CD14-positive monocyte (primary cell): Measurements from ENCODE around the gene RNU2-63P. TPM values are rescaled to one million over a fixed set of nuclear protein-coding genes. Genes with fewer than 3 reads are reported as not detected.
"Not testable (repeated sequence)": the region's sequence is repeated elsewhere in the genome, so short reads cannot be mapped to it uniquely, and the experiment has no call there.

Experiments
- DNase-seq, 3 donors: peaks; one replicate each; pipeline ENCODE4 v3.0.0-alpha.2; 2011 to 2022
- H2AFZ ChIP-seq: 2 replicates; pipeline ENCODE4 v1.6.0; 2012; ENCODE audit warnings: mild to moderate bottlenecking, low read depth, low read length, inconsistent platforms; ENCODE audit not compliant: insufficient read depth, poor library complexity, severe bottlenecking
- H3K27ac ChIP-seq, 2 donors: 1 replicate in 1 of 2; 2 replicates in 1 of 2; pipeline ENCODE4 v1.5.1; 2012 to 2013; ENCODE audit warnings: low read length in 2 of 2, control low read depth in 1 of 2, inconsistent platforms in 1 of 2, low read depth in 1 of 2, mild to moderate bottlenecking in 1 of 2
- H3K27me3 ChIP-seq, 2 donors: one replicate each; pipeline versions ENCODE4 v1.6.0 to v1.6.1; 2011 to 2013; ENCODE audit warnings: low read length in 2 of 2; ENCODE audit not compliant: control insufficient read depth in 2 of 2, insufficient read depth in 2 of 2
- H3K36me3 ChIP-seq, 2 donors: replicated peaks in 1 of 2; 1 replicate in 1 of 2; 2 replicates in 1 of 2; pipeline versions ENCODE4 v1.5.1 to v1.6.1; 2012 to 2013; ENCODE audit warnings: low read length in 2 of 2, control low read depth in 1 of 2, inconsistent platforms in 1 of 2, mild to moderate bottlenecking in 1 of 2; ENCODE audit not compliant: insufficient read depth in 2 of 2, control insufficient read depth in 1 of 2
- H3K4me1 ChIP-seq, 2 donors: 1 replicate in 1 of 2; 2 replicates in 1 of 2; pipeline versions ENCODE4 v1.5.1 to v1.6.1; 2012 to 2013; ENCODE audit warnings: low read length in 2 of 2, control low read depth in 1 of 2, inconsistent platforms in 1 of 2, mild to moderate bottlenecking in 1 of 2, moderate library complexity in 1 of 2; ENCODE audit not compliant: insufficient read depth in 2 of 2, control insufficient read depth in 1 of 2
- H3K4me2 ChIP-seq: replicated peaks from 2 replicates; pipeline ENCODE3; 2012; ENCODE audit warnings: low read length, moderate library complexity, mild to moderate bottlenecking; ENCODE audit not compliant: poor library complexity, severe bottlenecking; ENCODE audit errors: extremely low read depth
- H3K4me3 ChIP-seq, 3 experiments: fragments of 200-600 bp in 1 of 3; sonication (generic) in 1 of 3; replicated peaks in 1 of 3; 1 replicate in 2 of 3; 2 replicates in 1 of 3; pipeline ENCODE4 v1.5.1; 2011 to 2013; ENCODE audit warnings: low read length in 3 of 3, mild to moderate bottlenecking in 3 of 3, control low read depth in 2 of 3, low read depth in 2 of 3, inconsistent platforms in 1 of 3, moderate library complexity in 1 of 3
- H3K79me2 ChIP-seq: 2 replicates; pipeline ENCODE4 v1.6.0; 2012; ENCODE audit warnings: mild to moderate bottlenecking, control low read depth, inconsistent platforms, low read length, moderate library complexity; ENCODE audit not compliant: insufficient read depth
- H3K9ac ChIP-seq: 2 replicates; pipeline ENCODE4 v1.6.0; 2017; ENCODE audit warnings: low read length, mild to moderate bottlenecking; ENCODE audit not compliant: insufficient read depth, poor library complexity, severe bottlenecking
- H3K9me3 ChIP-seq, 2 donors: replicated peaks in 1 of 2; 1 replicate in 1 of 2; 2 replicates in 1 of 2; pipeline versions ENCODE4 v1.5.1 to v1.6.1; 2012 to 2013; ENCODE audit warnings: low read length in 2 of 2, control low read depth in 1 of 2; ENCODE audit not compliant: control insufficient read depth in 1 of 2, insufficient read depth in 1 of 2
- H4K20me1 ChIP-seq: 2 replicates; pipeline ENCODE4 v1.6.0; 2012; ENCODE audit warnings: mild to moderate bottlenecking, low read length, control low read depth, moderate library complexity; ENCODE audit not compliant: insufficient read depth
- H3K27ac Mint-ChIP-seq, 7 donors: one replicate each; pipeline ENCODE4 v1.8.0; 2020; ENCODE audit warnings: mild to moderate bottlenecking in 7 of 7, mixed read lengths in 7 of 7, moderate library complexity in 6 of 7, inconsistent platforms in 2 of 7
- H3K27me3 Mint-ChIP-seq, 3 donors: one replicate each; pipeline ENCODE4 v1.8.0; 2021 to 2022; ENCODE audit warnings: low read depth in 3 of 3, mild to moderate bottlenecking in 3 of 3, mixed read lengths in 3 of 3, moderate library complexity in 3 of 3, inconsistent platforms in 1 of 3
- H3K36me3 Mint-ChIP-seq, 2 donors: one replicate each; pipeline ENCODE4 v1.8.0; 2020; ENCODE audit warnings: mixed read lengths in 2 of 2, inconsistent platforms in 1 of 2, mild to moderate bottlenecking in 1 of 2
- H3K4me1 Mint-ChIP-seq: one replicate; pipeline ENCODE4 v1.8.0; 2020; ENCODE audit warnings: mild to moderate bottlenecking, mixed read lengths
- H3K4me3 Mint-ChIP-seq, 2 donors: one replicate each; pipeline ENCODE4 v1.8.0; 2020; ENCODE audit warnings: mild to moderate bottlenecking in 2 of 2, mixed read lengths in 2 of 2, moderate library complexity in 1 of 2
- H3K9me3 Mint-ChIP-seq, 7 donors: one replicate each; pipeline ENCODE4 v1.8.0; 2020 to 2022; ENCODE audit warnings: mixed read lengths in 7 of 7, mild to moderate bottlenecking in 6 of 7, moderate library complexity in 6 of 7, inconsistent platforms in 2 of 7
- WGBS: methylation state at CpG from one replicate; pipeline ENCODE4 v1.1.5; 2013; ENCODE audit warnings: missing lambda C conversion rate; ENCODE audit not compliant: insufficient coverage; 5-methylcytosine and 5-hydroxymethylcytosine counted together
- intact Hi-C, 2 donors: fragments of 100-400 bp; cut with micrococcal nuclease; formaldehyde crosslinking; loops; one replicate each; pipeline versions ENCODE4 v1.15.0 to v1.15.1; 2023
- polyA plus RNA-seq, 3 donors: library from polyadenylated mRNA; depleted of rRNA in 1 of 3; unstranded in 2 of 3; stranded (reverse) in 1 of 3; fragments of 300-500 nt in 2 of 3; fragments of >200 nt in 1 of 3; fragmentation: Illumina TruSeq in 2 of 3; gene quantifications; 1 replicate in 2 of 3; 2 replicates in 1 of 3; pipeline ENCODE4 v1.2.3, GENCODE V29; 2012 to 2021
- TF ChIP-seq, protein P1 (sequence below): fragments of 200-600 bp; IDR thresholded peaks from one replicate; pipeline ENCODE4 v1.8.0; 2022; ENCODE audit warnings: antibody characterized with exemption, mild to moderate bottlenecking

The RNU2-63P gene
- polyA plus RNA-seq, 3 donors = 7.5 to 8.0 TPM; not detected in 1

DNA sequence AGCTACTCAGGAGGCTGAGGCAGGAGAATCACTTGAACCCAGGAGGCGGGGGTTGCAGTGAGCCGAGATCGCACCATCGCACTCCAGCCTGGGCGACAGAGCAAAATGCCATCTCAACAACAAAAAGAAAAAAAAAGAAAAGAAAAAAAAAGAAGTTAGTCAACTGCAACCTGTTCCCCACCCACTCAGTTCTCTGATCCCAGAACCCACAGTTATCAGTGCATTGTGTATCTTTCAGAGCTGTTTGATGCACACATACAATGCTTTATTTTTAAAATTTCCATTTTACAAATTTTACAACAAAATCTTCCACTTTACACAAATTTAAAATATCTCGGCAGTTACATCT lies 14.0 kb downstream of the RNU2-63P start:
- peaks cover 9% of the 10 kb centered on the region for H3K4me1 Mint-ChIP-seq
- H3K4me1 ChIP-seq = peaks cover 3 to 13% of the 10 kb centered on the region in 2 donors
- no peaks in the 10 kb centered on the region for H3K36me3 ChIP-seq
- intact Hi-C loops = no loop called here
- no peaks in the 10 kb centered on the region for H4K20me1 ChIP-seq
- H3K9ac ChIP-seq = no peak overlapping the region
- peaks cover 6 to 13% (median 8%) of the 10 kb centered on the region in 3 donors for H3K27me3 Mint-ChIP-seq
- no peak overlapping the region for H3K27ac Mint-ChIP-seq
- no peak for DNase-seq
- WGBS = no CpG with 5 or more reads among the region's 6 CpGs
- TF ChIP-seq, protein P1, sequence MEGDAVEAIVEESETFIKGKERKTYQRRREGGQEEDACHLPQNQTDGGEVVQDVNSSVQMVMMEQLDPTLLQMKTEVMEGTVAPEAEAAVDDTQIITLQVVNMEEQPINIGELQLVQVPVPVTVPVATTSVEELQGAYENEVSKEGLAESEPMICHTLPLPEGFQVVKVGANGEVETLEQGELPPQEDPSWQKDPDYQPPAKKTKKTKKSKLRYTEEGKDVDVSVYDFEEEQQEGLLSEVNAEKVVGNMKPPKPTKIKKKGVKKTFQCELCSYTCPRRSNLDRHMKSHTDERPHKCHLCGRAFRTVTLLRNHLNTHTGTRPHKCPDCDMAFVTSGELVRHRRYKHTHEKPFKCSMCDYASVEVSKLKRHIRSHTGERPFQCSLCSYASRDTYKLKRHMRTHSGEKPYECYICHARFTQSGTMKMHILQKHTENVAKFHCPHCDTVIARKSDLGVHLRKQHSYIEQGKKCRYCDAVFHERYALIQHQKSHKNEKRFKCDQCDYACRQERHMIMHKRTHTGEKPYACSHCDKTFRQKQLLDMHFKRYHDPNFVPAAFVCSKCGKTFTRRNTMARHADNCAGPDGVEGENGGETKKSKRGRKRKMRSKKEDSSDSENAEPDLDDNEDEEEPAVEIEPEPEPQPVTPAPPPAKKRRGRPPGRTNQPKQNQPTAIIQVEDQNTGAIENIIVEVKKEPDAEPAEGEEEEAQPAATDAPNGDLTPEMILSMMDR = no peak
- no peak overlapping the region for H3K4me2 ChIP-seq
- peaks cover 0 to 2% (median 0%) of the 10 kb centered on the region in 7 donors for H3K9me3 Mint-ChIP-seq
- H3K79me2 ChIP-seq = no peaks in the 10 kb centered on the region
- peaks cover 0 to 8% of the 10 kb centered on the region in 2 donors for H3K27me3 ChIP-seq
- no peak overlapping the region for H3K27ac ChIP-seq
- H3K9me3 ChIP-seq = no peaks in the 10 kb centered on the region
- no peak overlapping the region for H3K4me3 Mint-ChIP-seq
- H3K4me3 ChIP-seq = no peak overlapping the region
- no peaks in the 10 kb centered on the region for H3K36me3 Mint-ChIP-seq
- no peak overlapping the region for H2AFZ ChIP-seq

DNA sequence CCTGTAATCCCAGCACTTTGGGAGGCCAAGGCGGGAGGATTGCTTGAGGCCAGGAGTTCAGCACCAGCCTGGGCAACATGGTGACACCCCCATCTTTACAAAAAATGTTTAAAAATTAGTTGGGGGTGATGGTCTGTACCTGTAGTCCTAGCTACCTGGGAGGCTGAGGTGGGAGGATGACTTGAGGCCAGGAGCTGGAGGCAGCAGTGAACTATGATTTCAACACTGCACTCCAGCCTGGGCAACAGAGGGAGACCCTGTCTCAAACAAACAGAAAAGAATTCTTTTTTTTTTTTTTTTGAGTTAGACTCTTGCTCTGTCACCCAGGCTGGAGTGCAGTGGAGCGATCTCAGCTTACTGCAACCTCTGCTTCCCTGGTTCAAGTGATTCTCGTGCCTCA lies 15.9 kb downstream of the RNU2-63P start:
- DNase-seq, H3K4me3 ChIP-seq, H3K79me2 ChIP-seq, H3K9ac ChIP-seq, H3K27ac ChIP-seq, H3K9me3 ChIP-seq, intact Hi-C loops, H3K36me3 ChIP-seq, H4K20me1 ChIP-seq, H3K27ac Mint-ChIP-seq, H2AFZ ChIP-seq, H3K36me3 Mint-ChIP-seq, H3K27me3 ChIP-seq, H3K4me2 ChIP-seq, H3K4me3 Mint-ChIP-seq: not testable (repeated sequence)
- peaks cover 0 to 16% (median 9%) of the 10 kb centered on the region in 7 donors for H3K9me3 Mint-ChIP-seq
- H3K27me3 Mint-ChIP-seq = peaks cover 8 to 13% (median 8%) of the 10 kb centered on the region in 3 donors
- WGBS = 100% methylated on average over 1 of the region's 3 CpGs
- peaks cover 3 to 13% of the 10 kb centered on the region in 2 donors for H3K4me1 ChIP-seq
- H3K4me1 Mint-ChIP-seq = peaks cover 15% of the 10 kb centered on the region
